HK-2 (cell line): ENCODE measurements around the gene PTAR1.
A peak's percentile ranks its signal among the peaks of the same experiment; 100 is the strongest.
"Not testable (repeated sequence)": the region's sequence is repeated elsewhere in the genome, so short reads cannot be mapped to it uniquely, and the experiment has no call there.

Experiments
- DNase-seq: peaks from one replicate; pipeline ENCODE4 v3.0.0-alpha.2; 2018; ENCODE audit not compliant: unreplicated experiment

The PTAR1 gene

GRCh38 chr9:69759421-69760277 is at the start of gene PTAR1:
Gene PTAR1, minus strand, starts transcription at chr9:69760011. Its CDS starts 73 bp downstream, at chr9:69759938.
- peak; percentile 66 for DNase-seq

GRCh38 chr9:69809304-69809863 is 49.6 kb upstream of the PTAR1 start:
- no peak for DNase-seq

GRCh38 chr9:69806627-69807026 is 46.8 kb upstream of the PTAR1 start:
- DNase-seq, result no peak

GRCh38 chr9:69805962-69806515 is 46.2 kb upstream of the PTAR1 start:
- no peak for DNase-seq

- DNase-seq, result no peak
These were observed 42.2 kb upstream of the PTAR1 start for GRCh38 chr9:69801989-69802388.

GRCh38 chr9:69800027-69800426 is 40.2 kb upstream of the PTAR1 start:
- DNase-seq, result not testable (repeated sequence)

GRCh38 chr9:69799521-69799920 is 39.7 kb upstream of the PTAR1 start:
- not testable (repeated sequence) for DNase-seq

GRCh38 chr9:69798744-69799143 is 38.9 kb upstream of the PTAR1 start:
- no peak for DNase-seq

- DNase-seq, result no peak
These were observed 37.9 kb upstream of the PTAR1 start for GRCh38 chr9:69797675-69798074.

- DNase-seq, result no peak
These were observed 34.5 kb upstream of the PTAR1 start for GRCh38 chr9:69794356-69794755.

GRCh38 chr9:69785757-69786156 is 25.9 kb upstream of the PTAR1 start:
- DNase-seq, result no peak

- no peak for DNase-seq
These were observed 13.4 kb upstream of the PTAR1 start for GRCh38 chr9:69773258-69773657.

- DNase-seq, result no peak
These were observed 12.1 kb upstream of the PTAR1 start for GRCh38 chr9:69771775-69772418.

- DNase-seq, result no peak
These were observed 8.9 kb upstream of the PTAR1 start for GRCh38 chr9:69768716-69769115.

GRCh38 chr9:69768101-69768500 is 8.3 kb upstream of the PTAR1 start:
- DNase-seq, result no peak

- DNase-seq, result not testable (repeated sequence)
These were observed 4.1 kb upstream of the PTAR1 start for GRCh38 chr9:69763862-69764261.

GRCh38 chr9:69762527-69762926 is 2.7 kb upstream of the PTAR1 start:
- no peak for DNase-seq

- no peak for DNase-seq
These were observed 433 bp upstream of the PTAR1 start for GRCh38 chr9:69760278-69760610.

GRCh38 chr9:69759021-69759420 is 790 bp downstream of the PTAR1 start:
- no peak for DNase-seq

- DNase-seq, result no peak
These were observed 1.7 kb downstream of the PTAR1 start for GRCh38 chr9:69757996-69758675.

GRCh38 chr9:69755205-69755604 is 4.6 kb downstream of the PTAR1 start:
- DNase-seq, result no peak

- DNase-seq, result no peak
These were observed 6.0 kb downstream of the PTAR1 start for GRCh38 chr9:69753830-69754229.
